Measurements from ENCODE around the gene ACOXL.
"Not testable (repeated sequence)": the region's sequence is repeated elsewhere in the genome, so short reads cannot be mapped to it uniquely, and the experiment has no call there.

The ACOXL gene

DNA sequence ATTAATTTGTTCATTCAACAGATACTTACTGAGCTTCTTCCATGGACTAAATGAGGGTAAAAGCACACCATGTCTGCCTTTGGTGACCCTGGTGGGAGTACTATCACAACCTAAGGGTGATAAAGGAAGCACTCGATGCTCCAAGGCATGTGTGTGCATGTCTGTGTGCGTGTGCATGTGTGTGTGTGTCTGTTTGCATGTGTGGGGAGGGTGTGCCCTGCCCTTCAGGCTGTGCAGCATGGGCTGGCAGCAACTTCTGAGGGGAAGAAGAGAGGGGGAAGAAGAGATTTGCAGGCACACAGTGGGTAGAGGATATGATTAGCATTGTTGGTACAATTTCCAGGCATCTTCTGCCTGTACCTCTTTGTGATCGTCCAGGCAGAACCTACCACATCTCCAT is 121.6 kb downstream of the ACOXL start:
- POLR2A ChIA-PET (ENCODE audit: low non-redundant PET), result no interaction called here
- TF ChIP-seq, protein P1, sequence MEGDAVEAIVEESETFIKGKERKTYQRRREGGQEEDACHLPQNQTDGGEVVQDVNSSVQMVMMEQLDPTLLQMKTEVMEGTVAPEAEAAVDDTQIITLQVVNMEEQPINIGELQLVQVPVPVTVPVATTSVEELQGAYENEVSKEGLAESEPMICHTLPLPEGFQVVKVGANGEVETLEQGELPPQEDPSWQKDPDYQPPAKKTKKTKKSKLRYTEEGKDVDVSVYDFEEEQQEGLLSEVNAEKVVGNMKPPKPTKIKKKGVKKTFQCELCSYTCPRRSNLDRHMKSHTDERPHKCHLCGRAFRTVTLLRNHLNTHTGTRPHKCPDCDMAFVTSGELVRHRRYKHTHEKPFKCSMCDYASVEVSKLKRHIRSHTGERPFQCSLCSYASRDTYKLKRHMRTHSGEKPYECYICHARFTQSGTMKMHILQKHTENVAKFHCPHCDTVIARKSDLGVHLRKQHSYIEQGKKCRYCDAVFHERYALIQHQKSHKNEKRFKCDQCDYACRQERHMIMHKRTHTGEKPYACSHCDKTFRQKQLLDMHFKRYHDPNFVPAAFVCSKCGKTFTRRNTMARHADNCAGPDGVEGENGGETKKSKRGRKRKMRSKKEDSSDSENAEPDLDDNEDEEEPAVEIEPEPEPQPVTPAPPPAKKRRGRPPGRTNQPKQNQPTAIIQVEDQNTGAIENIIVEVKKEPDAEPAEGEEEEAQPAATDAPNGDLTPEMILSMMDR (conservative IDR thresholded peaks at IDR 0.05; ENCODE audit: low read depth), result no peak
- DNase-seq (ENCODE audit: low spot score), result no peak
- CTCF ChIA-PET, result interaction anchor here (0.6 to 1.1 kb wide), 3 partner anchors 51 to 152 kb away, joined by 3 to 4 read pairs (median 4); no protein-coding TSS in a partner anchor
- H3K27ac ChIP-seq, result no peak overlapping the region

DNA sequence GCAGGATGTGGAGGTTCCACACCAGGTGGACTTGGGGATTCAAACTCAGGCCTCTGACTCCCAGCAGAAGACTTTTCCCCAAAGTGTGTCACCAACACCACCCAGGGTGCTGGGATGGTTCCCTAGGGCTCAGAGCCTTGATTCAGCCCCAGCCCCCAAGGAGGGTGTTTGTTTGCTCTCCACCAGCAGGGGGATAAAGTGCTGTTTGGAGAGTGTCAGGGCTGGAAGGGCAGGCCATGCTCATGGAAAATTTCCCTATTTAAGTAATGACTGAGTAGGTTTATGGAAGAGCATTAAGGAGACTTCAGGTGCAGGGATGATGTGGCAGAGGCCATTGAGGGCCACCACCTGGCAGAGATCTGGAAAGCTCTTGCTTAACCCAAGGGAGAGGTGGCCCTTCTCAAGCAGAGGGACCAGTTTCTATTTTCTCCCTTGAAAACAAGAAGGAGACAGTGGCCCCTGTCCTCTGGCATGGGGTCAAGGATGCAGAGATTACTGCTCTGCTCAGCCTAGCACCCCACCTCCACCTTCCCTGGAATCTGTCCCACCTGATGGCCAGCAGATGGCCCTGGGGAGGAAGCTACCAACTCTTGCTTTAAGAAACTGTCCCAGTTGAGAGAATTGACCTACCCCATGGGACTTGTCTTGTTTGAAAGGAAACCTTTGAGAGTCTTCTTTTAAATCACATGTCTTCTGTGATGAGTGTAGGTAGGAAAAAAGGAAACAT is 122.1 kb downstream of the ACOXL start:
- TF ChIP-seq, protein P1 (conservative IDR thresholded peaks at IDR 0.05; ENCODE audit: low read depth), result no peak
- peak; percentile 15 for DNase-seq (ENCODE audit: low spot score)
- no peak overlapping the region for H3K27ac ChIP-seq
- ChIA-PET POLR2A (ENCODE audit: low non-redundant PET) (no interaction called here), CTCF (interaction anchor here (0.6 to 1.1 kb wide), 4 partner anchors 15 to 151 kb away, joined by 3 to 4 read pairs (median 4); no protein-coding TSS in a partner anchor)

DNA sequence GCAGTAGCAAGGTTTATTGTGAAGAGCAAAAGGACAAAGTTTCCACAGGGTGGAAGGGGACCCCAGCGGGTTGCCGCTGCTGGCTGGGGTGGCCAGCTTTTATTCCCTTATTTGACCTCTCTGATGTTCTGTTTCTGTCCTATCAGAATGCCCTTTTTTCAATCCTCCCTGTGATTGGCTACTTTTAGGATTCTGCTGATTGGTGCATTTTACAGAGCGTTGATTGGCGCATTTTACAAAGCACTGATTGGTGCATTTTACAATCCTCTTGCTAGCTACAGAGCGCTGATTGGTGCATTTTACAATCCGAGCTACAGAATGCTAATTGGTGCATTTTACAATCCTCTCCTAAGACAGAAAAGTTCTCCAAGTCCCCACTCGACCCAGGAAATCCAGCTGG is 123.5 kb downstream of the ACOXL start:
- CTCF ChIA-PET; DNase-seq (ENCODE audit: low spot score); H3K27ac ChIP-seq; POLR2A ChIA-PET (ENCODE audit: low non-redundant PET): not testable (repeated sequence)

DNA sequence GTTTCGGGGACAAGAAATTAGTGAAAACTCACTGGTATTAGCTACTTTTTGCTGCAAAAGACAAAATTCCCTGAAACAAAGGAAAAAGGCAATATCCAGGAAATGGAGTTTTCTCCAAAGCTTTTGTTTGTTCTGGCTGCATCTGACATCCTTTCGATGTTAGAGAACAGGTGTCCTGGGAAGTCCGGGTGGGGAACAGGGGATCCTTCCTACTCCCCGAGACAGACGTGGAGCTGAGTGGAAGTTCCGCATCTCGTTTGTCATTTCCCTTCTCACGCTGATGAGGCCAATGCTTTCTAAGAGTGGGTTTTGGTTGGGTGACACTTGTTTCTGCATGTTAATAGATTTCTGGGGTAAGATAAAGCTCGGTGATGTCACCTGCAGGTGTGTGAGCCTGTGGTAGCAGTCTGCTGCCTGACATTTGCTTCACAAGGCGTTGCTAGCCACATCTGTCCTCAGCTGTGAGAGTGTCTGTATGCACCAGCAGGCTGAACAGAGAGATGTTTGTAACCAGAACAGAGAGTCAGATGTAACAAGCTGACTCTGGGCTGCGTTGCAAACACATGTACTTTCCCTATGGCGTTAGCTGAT is 125.9 kb downstream of the ACOXL start:
- CTCF ChIA-PET, result no interaction called here
- H3K27ac ChIP-seq, result no peak overlapping the region
- POLR2A ChIA-PET (ENCODE audit: low non-redundant PET), result no interaction called here
- TF ChIP-seq, protein P1 (conservative IDR thresholded peaks at IDR 0.05; ENCODE audit: low read depth), result no peak
- DNase-seq (ENCODE audit: low spot score), result no peak

DNA sequence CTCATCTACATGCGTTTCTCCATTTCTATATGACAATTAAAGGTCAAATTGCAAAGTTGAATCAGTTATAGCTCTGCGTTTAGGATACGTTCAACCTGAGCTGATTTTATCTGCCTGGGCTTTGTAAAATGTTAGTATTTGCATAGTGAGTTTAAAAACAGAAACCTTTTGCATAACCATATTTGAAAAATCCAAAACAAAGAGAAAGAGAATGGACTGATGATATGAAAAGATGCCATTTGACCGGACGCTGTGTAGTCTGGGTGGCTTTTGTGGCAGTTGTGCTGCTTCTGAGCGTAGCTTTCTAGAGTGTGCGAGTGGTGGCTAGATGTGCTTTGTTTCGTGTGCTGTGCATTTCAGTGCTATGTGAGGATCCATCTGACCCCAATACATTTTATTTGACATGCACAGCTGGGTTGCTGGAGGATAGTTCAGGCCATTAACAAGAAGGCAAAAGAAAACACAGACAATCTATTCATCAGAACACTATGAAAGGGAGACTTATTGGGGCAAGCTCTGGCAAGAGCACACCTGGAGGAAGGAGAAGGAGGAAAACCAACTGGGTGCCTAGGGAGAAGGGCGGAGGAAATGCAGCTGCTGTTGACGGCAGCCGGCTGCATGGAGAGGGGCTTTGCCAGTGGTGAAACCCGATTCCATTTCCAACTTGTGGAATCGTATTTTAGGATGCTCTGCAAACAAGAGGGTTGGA is 126.8 kb downstream of the ACOXL start:
- H3K27ac ChIP-seq, result no peak overlapping the region

DNA sequence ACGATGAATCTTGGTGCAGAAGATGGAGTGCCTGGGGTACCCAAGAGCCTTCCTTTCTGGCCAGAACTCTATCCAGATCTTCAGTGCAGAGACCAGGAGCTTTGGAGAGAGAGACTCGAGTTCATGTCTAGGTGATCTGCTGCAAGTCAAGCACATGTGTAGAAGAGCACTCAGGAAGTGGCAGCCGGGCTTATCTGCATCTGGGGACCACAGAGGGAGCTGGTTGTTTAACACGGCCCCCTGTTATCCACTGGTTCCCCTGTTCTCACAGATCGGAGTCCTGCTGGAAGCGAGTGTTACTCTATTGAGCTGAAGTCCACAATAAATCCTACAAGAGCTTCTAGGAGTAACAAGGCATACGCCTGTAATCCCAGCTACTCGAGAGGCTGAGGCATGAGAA is 128.3 kb downstream of the ACOXL start:
- TF ChIP-seq, protein P1 (conservative IDR thresholded peaks at IDR 0.05; ENCODE audit: low read depth), result no peak
- ChIA-PET POLR2A (ENCODE audit: low non-redundant PET) (no interaction called here), CTCF (interaction anchor here (0.5 to 0.6 kb wide), 2 partner anchors 9 to 161 kb away, joined by 3 read pairs; no protein-coding TSS in a partner anchor)
- H3K27ac ChIP-seq, result no peak overlapping the region
- no peak for DNase-seq (ENCODE audit: low spot score)

More for the DNA sequence above, 126.8 kb downstream of the ACOXL start:
- ChIA-PET POLR2A (ENCODE audit: low non-redundant PET) (interaction anchor here (0.5 kb wide), 1 partner anchor 39 kb away, joined by 3 read pairs; no protein-coding TSS in a partner anchor), CTCF (no interaction called here)
- no peak for DNase-seq (ENCODE audit: low spot score)
- TF ChIP-seq, protein P1 (conservative IDR thresholded peaks at IDR 0.05; ENCODE audit: low read depth), result no peak

Data from RWPE1 (cell line).